NCI-H460 (cell line): ENCODE data around the gene ZBTB16. TPM values are rescaled to one million over a fixed set of nuclear protein-coding genes. Genes with fewer than 3 reads are reported as not detected.

Source experiments
- DNase-seq: peaks from one replicate; pipeline ENCODE4 v3.0.0-alpha.2; 2016; ENCODE audit warnings: low read depth; ENCODE audit errors: extremely low read depth
- total RNA-seq: library from RNA; depleted of rRNA; stranded (reverse); fragments of >200 nt; shearing (Covaris generic); gene quantifications from 2 replicates; pipeline ENCODE4 v1.2.3, GENCODE V29; 2014

Gene ZBTB16
- total RNA-seq, 1 experiment from 2014 or later: not detected

- DNase-seq: no peak
These were observed 22.3 kb downstream of the ZBTB16 start for GRCh38 chr11:114081641-114082414.

- DNase-seq: no peak
These were observed 22.9 kb downstream of the ZBTB16 start for GRCh38 chr11:114082415-114082748.

- no peak for DNase-seq
These were observed 23.3 kb downstream of the ZBTB16 start for GRCh38 chr11:114082767-114083181.

GRCh38 chr11:114083391-114084252 is 24.1 kb downstream of the ZBTB16 start:
- DNase-seq: no peak

GRCh38 chr11:114084414-114084813 is 24.9 kb downstream of the ZBTB16 start:
- no peak for DNase-seq

- DNase-seq: no peak
These were observed 26.7 kb downstream of the ZBTB16 start for GRCh38 chr11:114085965-114086793.

- no peak for DNase-seq
These were observed 27.5 kb downstream of the ZBTB16 start for GRCh38 chr11:114087025-114087424.

GRCh38 chr11:114088216-114088615 is 28.7 kb downstream of the ZBTB16 start:
- no peak for DNase-seq

- DNase-seq: no peak
These were observed 29.3 kb downstream of the ZBTB16 start for GRCh38 chr11:114088836-114089235.

GRCh38 chr11:114089748-114090147 is 30.2 kb downstream of the ZBTB16 start:
- DNase-seq: no peak

GRCh38 chr11:114090225-114090910 is 30.9 kb downstream of the ZBTB16 start:
- no peak for DNase-seq

GRCh38 chr11:114090976-114091375 is 31.5 kb downstream of the ZBTB16 start:
- no peak for DNase-seq

- DNase-seq: no peak
These were observed 32.2 kb downstream of the ZBTB16 start for GRCh38 chr11:114091516-114092397.

GRCh38 chr11:114092478-114092877 is 33.0 kb downstream of the ZBTB16 start:
- no peak for DNase-seq

GRCh38 chr11:114092953-114093352 is 33.4 kb downstream of the ZBTB16 start:
- no peak for DNase-seq

GRCh38 chr11:114094516-114094915 is 35.0 kb downstream of the ZBTB16 start:
- DNase-seq: no peak

- no peak for DNase-seq
These were observed 36.4 kb downstream of the ZBTB16 start for GRCh38 chr11:114095899-114096298.

- no peak for DNase-seq
These were observed 38.3 kb downstream of the ZBTB16 start for GRCh38 chr11:114097832-114098231.

GRCh38 chr11:114098927-114099326 is 39.4 kb downstream of the ZBTB16 start:
- no peak for DNase-seq
